ENCODE results near the gene CLCC1.
"Not testable (repeated sequence)": the region's sequence is repeated elsewhere in the genome, so short reads cannot be mapped to it uniquely, and the experiment has no call there.

CLCC1 gene

DNA sequence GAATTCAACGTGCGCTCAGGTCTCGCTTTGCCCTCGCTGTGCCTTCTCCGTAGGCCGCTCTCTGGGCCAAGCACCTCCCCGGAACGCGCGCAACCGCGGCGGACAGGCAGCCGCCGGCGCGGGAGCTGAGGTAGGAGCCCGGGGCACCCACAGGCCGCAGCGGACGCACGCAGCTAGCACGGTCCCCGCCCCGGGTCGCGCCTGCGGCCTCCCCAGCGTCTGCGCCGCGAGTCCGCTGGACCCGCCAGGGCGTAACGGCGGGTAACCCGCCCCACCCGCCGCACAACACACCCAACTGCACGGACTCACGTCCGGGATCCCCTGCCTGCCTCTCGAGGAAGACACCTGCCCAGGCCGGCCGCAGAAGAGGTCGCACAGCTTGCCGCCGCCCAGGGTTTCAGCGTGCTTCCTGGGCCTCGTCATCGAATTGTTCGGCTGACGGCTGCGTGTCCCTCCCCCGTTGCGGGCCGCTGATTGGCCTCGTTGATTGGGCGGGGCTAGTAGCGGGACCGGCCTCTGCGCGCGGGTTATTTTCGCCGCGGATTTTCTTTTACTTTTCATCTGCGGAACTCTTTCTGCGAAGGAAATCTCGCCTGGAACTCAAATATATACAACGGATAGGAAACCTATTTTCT, at the start of gene CLCC1:
CLCC1 (minus strand) TSS at position 433 of the 635 bp plus-strand sequence. CDS start 13,047 bp downstream, outside the sequence.
- in situ Hi-C loops (cut with HindIII; ENCODE audit: low sequenced_read_pairs): no loop called here
- TF ChIP-seq, protein P1, sequence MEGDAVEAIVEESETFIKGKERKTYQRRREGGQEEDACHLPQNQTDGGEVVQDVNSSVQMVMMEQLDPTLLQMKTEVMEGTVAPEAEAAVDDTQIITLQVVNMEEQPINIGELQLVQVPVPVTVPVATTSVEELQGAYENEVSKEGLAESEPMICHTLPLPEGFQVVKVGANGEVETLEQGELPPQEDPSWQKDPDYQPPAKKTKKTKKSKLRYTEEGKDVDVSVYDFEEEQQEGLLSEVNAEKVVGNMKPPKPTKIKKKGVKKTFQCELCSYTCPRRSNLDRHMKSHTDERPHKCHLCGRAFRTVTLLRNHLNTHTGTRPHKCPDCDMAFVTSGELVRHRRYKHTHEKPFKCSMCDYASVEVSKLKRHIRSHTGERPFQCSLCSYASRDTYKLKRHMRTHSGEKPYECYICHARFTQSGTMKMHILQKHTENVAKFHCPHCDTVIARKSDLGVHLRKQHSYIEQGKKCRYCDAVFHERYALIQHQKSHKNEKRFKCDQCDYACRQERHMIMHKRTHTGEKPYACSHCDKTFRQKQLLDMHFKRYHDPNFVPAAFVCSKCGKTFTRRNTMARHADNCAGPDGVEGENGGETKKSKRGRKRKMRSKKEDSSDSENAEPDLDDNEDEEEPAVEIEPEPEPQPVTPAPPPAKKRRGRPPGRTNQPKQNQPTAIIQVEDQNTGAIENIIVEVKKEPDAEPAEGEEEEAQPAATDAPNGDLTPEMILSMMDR (IDR thresholded peaks at IDR 0.05; ENCODE audit: low read depth, low read length): no peak
- peak within 1 kb of the TSS; percentile 65 for H3K4me3 ChIP-seq (ENCODE audit: low read depth, low read length)
- peak; percentile 93 for DNase-seq (ENCODE audit: low read depth, low spot score)

DNA sequence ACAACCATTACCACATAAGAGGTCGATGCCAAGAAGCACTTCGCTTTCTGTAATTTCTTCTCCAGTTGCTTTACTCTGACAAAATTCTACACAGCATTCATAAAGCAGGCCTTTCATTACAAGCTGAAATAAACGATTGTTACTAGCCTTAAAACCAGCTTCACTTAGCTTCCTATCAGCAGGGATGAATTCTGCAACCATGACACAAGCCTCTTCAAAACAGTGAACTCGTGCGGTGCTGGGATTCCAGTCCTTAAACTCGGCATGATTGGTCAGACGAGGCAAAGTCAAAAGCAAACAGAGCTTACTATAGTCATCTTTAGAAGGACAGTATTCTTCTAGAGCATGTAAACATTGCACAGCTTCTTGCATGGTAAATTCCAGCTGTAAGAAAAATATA, 48.1 kb upstream of the CLCC1 start:
- TF ChIP-seq, protein P1 (IDR thresholded peaks at IDR 0.05; ENCODE audit: low read depth, low read length): no peak
- peak; percentile 5 for DNase-seq (ENCODE audit: low read depth, low spot score)
- H3K4me3 ChIP-seq (ENCODE audit: low read depth, low read length): no peak overlapping the region
- in situ Hi-C loops (cut with HindIII; ENCODE audit: low sequenced_read_pairs): no loop called here

GRCh38 chr1:108996622-108997021, 33.3 kb upstream of the CLCC1 start:
- DNase-seq (ENCODE audit: low read depth, low spot score); in situ Hi-C loops (cut with HindIII; ENCODE audit: low sequenced_read_pairs); H3K4me3 ChIP-seq (ENCODE audit: low read depth, low read length): not testable (repeated sequence)

DNA sequence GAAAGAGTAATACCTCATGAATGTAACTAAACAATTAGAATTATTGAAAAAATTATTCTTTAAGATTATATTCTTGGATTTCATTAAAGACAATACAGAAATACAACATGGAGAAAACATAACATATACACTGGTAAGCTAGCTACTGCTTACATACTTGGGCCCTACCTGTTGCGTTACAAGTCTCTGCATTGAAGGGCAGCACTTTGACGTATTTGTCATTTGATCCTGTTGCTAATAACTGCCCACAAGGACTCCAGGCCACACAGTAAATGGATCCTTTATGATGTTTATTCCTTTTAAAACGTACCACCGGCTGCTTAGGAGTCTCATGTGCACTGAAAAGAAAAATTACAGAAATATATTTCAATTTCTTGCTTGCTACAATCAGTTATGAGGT, 19.8 kb upstream of the CLCC1 start:
- no peak for DNase-seq (ENCODE audit: low read depth, low spot score)
- TF ChIP-seq, protein P1 (IDR thresholded peaks at IDR 0.05; ENCODE audit: low read depth, low read length): no peak
- no peak overlapping the region for H3K4me3 ChIP-seq (ENCODE audit: low read depth, low read length)
- in situ Hi-C loops (cut with HindIII; ENCODE audit: low sequenced_read_pairs): no loop called here

DNA sequence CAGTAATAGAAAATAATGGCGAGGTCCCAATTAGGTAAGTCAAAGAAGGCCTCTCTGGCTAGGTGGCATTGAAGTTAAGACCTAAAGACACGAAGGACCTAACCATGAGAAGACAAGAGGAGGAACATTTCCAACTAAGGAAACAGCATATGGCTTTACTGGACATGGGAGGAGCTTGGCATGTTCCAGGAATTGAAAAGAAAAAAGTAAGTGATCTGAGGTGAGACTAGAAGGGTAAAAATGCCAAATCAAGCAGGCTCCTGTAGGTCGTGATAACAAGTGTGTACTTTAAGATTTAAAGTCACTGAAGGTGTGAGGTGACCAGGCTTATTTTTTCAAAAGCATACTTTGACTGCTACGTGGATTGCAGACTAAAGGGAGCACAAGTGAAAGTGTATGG, 13.4 kb upstream of the CLCC1 start:
- in situ Hi-C loops (cut with HindIII; ENCODE audit: low sequenced_read_pairs): no loop called here
- TF ChIP-seq, protein P1 (IDR thresholded peaks at IDR 0.05; ENCODE audit: low read depth, low read length): no peak
- DNase-seq (ENCODE audit: low read depth, low spot score): no peak
- H3K4me3 ChIP-seq (ENCODE audit: low read depth, low read length): no peak overlapping the region

DNA sequence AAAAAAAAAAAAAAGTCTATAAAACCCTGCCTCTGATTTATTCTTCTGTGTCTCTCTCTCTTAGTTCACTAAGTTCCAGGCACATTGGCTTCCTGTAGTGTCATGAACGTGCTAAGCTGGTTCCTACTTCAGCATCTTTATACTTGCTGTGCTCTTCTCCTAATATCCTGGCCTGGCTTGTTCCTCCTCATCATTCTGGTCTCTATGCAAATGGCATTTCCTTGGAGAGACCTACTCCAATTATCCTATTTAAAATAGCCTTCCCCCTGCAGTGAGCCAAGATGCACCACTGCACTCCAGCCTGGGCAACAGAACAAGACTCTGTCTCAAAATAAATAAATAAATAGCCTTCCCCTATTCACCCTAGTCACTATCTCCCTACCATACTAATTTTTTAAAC, 9.7 kb upstream of the CLCC1 start:
- in situ Hi-C loops (cut with HindIII; ENCODE audit: low sequenced_read_pairs): no loop called here
- TF ChIP-seq, protein P1 (IDR thresholded peaks at IDR 0.05; ENCODE audit: low read depth, low read length): no peak
- no peak for DNase-seq (ENCODE audit: low read depth, low spot score)
- H3K4me3 ChIP-seq (ENCODE audit: low read depth, low read length): no peak overlapping the region

- TF ChIP-seq, protein P1 (IDR thresholded peaks at IDR 0.05; ENCODE audit: low read depth, low read length): no peak
- no peak for DNase-seq (ENCODE audit: low read depth, low spot score)
- in situ Hi-C loops (cut with HindIII; ENCODE audit: low sequenced_read_pairs): no loop called here
- no peak overlapping the region for H3K4me3 ChIP-seq (ENCODE audit: low read depth, low read length)
Observed at GRCh38 chr1:108969346-108969745, 6.1 kb upstream of the CLCC1 start.

All from astrocyte of the spinal cord (primary cell).